Thymus (tissue), 11 donors: ENCODE results near the gene CDS1. TPM values are rescaled to one million over a fixed set of nuclear protein-coding genes. Genes with fewer than 3 reads are reported as not detected.
"Not testable (repeated sequence)": the region's sequence is repeated elsewhere in the genome, so short reads cannot be mapped to it uniquely, and the experiment has no call there.

ENCODE experiments used
- DNase-seq, 9 donors: peaks; one replicate each; pipeline ENCODE4 v3.0.0-alpha.2; 2013; ENCODE audit warnings: low spot score in 9 of 9, low read depth in 6 of 9, missing footprints in 1 of 9
- H3K27ac ChIP-seq, 2 donors: one replicate each; pipeline ENCODE4 v1.5.1; 2013; ENCODE audit warnings: control low read depth in 1 of 2, low read depth in 1 of 2, low read length in 1 of 2, mild to moderate bottlenecking in 1 of 2, moderate library complexity in 1 of 2
- H3K27me3 ChIP-seq, 2 donors: one replicate each; pipeline ENCODE4 v1.5.1; 2013; ENCODE audit warnings: low read length in 1 of 2; ENCODE audit not compliant: control insufficient read depth in 2 of 2, insufficient read depth in 1 of 2
- H3K36me3 ChIP-seq, 2 donors: one replicate each; pipeline ENCODE4 v1.5.1; 2013; ENCODE audit warnings: low read length in 1 of 2, mild to moderate bottlenecking in 1 of 2, moderate library complexity in 1 of 2; ENCODE audit not compliant: control insufficient read depth in 2 of 2, insufficient read depth in 2 of 2
- H3K4me1 ChIP-seq, 2 donors: one replicate each; pipeline ENCODE4 v1.5.1; 2013; ENCODE audit warnings: low read length in 2 of 2; ENCODE audit not compliant: control insufficient read depth in 2 of 2, insufficient read depth in 2 of 2
- H3K4me3 ChIP-seq, 2 donors: one replicate each; pipeline ENCODE4 v1.5.1; 2013; ENCODE audit warnings: low read length in 2 of 2, control low read depth in 1 of 2, mild to moderate bottlenecking in 1 of 2
- H3K9me3 ChIP-seq, 2 donors: one replicate each; pipeline ENCODE4 v1.5.1; 2013; ENCODE audit warnings: low read length in 1 of 2, mild to moderate bottlenecking in 1 of 2; ENCODE audit not compliant: control insufficient read depth in 2 of 2, insufficient read depth in 1 of 2
- WGBS: extraction: QIAGEN DNeasy Blood & Tissue Kit; methylation state at CpG from one replicate; pipeline ENCODE4 v1.1.7; 2013; 5-methylcytosine and 5-hydroxymethylcytosine counted together
- polyA plus RNA-seq: library from polyadenylated mRNA; stranded (reverse); fragments of 200-250 nt; gene quantifications from one replicate; pipeline ENCODE4 v1.2.3, GENCODE V29; 2013
- total RNA-seq: library from RNA; stranded (reverse); fragments of 120-200 nt; gene quantifications from one replicate; pipeline ENCODE4 v1.2.4, GENCODE V29; 2013
- donor health status: healthy.

Gene CDS1
- total and polyA plus RNA-seq, 2 donors = 2.0 to 10.2 TPM

DNA sequence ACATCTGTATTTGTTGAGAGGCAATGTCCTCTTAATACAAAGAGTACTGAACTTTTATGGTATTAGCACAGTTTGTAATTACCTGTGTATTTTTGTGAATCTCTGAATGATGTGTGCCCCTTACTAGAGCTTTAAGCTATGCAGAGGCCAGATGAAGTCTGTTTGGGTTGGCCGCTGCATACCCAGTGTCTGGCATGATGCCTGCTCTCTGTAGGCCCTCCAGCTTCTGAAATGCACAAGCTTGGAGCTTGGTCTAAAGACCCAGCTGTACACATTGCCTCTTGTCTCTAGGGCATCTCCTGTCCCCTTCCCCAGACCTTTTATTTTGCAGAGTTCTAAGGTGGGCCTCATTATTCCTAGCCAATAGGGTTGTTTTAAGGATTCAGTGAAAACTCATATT is 68.6 kb downstream of the CDS1 start:
- WGBS = 95% methylated on average over 1 of the region's 1 CpG
- no peak for DNase-seq

DNA sequence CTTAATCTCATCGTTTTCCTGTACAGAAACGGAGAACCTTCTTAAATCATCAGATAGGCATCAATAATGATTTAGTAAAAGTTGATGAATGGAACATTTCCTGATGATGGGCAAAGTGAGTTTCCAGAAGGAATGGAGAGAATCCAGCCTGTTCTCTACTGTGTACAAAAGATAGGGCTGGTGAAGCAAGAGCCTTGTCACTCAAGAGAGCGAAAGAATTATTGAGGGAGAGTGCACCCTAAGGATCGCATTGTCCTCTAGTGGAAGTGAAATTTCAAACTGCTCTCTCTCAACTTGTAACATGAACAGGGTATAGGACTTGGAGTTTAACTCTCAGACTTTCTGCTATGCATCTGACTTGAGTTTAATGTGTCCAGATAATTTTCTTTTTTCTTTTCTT is 69.6 kb downstream of the CDS1 start:
- H3K4me1 ChIP-seq = no peaks in the 10 kb centered on the region
- H3K36me3 ChIP-seq = no peaks in the 10 kb centered on the region
- DNase-seq = no peak
- no peaks in the 10 kb centered on the region for H3K27me3 ChIP-seq
- no peak overlapping the region for H3K27ac ChIP-seq
- no peaks in the 10 kb centered on the region for H3K9me3 ChIP-seq
- WGBS = 97% methylated on average over 4 of the region's 4 CpGs
- no peak overlapping the region for H3K4me3 ChIP-seq

More for the DNA sequence above, 68.6 kb downstream of the CDS1 start:
- Histone ChIP-seq H3K4me3 (no peak overlapping the region), H3K27me3 (no peaks in the 10 kb centered on the region), H3K9me3 (no peaks in the 10 kb centered on the region), H3K27ac (no peak overlapping the region), H3K4me1 (no peaks in the 10 kb centered on the region), H3K36me3 (no peaks in the 10 kb centered on the region)

DNA sequence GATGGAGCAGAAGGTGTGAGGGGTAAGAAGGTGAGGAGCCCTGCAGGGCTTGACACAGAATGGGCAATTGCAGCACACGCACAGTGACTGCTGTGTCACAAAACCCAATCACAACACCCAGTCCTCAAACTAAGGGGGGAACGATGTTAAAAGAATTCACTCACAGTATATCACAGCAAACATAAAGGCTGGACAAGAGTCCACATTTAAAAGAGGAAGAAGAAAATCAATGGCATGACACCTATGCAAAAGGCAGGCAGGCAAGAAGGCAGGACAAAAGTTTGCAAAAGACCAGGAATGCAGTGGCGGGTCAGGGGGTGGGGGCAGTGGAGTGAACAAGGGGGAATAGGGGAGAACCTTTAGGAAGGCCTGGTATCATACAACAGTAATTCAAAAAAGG is 77.7 kb downstream of the CDS1 start:
- H3K27me3 ChIP-seq = no peaks in the 10 kb centered on the region
- H3K4me1 ChIP-seq = no peaks in the 10 kb centered on the region
- DNase-seq = no peak

DNA sequence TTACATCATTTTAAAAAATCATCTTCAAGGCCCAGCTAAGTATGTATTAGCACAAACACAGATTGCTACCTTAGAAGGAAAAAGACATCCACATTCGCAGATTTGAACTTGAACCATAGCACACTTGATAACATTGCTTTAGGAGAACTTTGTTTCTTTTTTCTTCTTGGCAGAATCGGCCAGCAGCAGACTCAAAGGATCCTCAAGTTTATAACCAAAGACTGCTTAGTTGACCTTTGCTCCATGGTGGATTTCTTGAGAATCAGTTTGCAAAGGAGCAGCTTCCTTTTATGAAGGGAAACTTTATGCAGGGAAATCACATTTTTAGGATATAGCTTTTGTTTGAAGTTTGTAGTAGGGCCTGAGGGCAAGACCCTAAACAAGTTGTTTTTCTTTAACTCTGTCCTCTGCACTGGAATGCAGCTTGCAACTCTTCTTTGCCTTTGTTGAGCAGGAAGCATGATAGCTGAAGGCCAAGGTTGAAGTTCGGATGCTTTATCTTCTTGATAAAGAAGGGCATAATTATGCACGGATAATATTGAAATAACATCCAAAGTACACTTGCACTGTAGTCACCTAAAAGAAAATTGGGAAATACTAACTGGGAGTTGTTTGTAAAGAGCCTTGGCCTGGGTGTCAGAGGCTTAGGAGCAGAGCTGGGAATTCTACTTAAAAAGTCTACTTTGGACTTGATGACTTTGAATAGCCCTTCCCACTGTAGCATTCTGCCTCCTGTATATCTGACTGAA is 78.4 kb downstream of the CDS1 start:
- H3K27me3 ChIP-seq = no peaks in the 10 kb centered on the region
- no peaks in the 10 kb centered on the region for H3K4me1 ChIP-seq
- H3K27ac ChIP-seq = no peak overlapping the region
- DNase-seq = no peak
- H3K9me3 ChIP-seq = peaks cover 0 to 12% of the 10 kb centered on the region in 2 donors
- H3K36me3 ChIP-seq = no peaks in the 10 kb centered on the region
- H3K4me3 ChIP-seq = no peak overlapping the region
- WGBS = 97% methylated on average over 4 of the region's 4 CpGs

More for the DNA sequence above, 77.7 kb downstream of the CDS1 start:
- peaks cover 0 to 12% of the 10 kb centered on the region in 2 donors for H3K9me3 ChIP-seq
- no peak overlapping the region for H3K4me3 ChIP-seq
- WGBS = 97% methylated on average over 3 of the region's 3 CpGs
- no peaks in the 10 kb centered on the region for H3K36me3 ChIP-seq
- H3K27ac ChIP-seq = no peak overlapping the region

DNA sequence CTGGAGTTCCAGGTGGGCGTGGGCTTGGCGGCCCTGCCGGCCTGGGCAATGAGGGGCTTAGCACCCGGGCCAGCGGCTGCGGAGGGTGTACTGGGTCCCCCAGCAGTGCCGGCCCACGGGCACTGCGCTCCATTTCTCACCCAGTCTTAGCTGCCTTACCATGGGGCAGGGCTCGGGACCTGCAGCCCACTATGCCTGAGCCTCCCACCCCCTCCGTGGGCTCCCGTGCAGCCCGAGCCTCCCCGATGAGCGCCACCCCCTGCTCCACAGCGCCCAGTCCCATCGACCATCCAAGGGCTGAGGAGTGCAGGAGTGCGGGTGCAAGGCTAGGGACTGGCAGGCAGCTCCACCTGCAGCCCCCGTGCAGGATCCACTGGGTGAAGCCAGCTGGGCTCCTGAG is 81.8 kb downstream of the CDS1 start:
- not testable (repeated sequence) for H3K36me3 ChIP-seq, H3K27me3 ChIP-seq, H3K9me3 ChIP-seq, H3K4me1 ChIP-seq, H3K27ac ChIP-seq, H3K4me3 ChIP-seq, DNase-seq
- WGBS = 98% methylated on average over 19 of the region's 19 CpGs

DNA sequence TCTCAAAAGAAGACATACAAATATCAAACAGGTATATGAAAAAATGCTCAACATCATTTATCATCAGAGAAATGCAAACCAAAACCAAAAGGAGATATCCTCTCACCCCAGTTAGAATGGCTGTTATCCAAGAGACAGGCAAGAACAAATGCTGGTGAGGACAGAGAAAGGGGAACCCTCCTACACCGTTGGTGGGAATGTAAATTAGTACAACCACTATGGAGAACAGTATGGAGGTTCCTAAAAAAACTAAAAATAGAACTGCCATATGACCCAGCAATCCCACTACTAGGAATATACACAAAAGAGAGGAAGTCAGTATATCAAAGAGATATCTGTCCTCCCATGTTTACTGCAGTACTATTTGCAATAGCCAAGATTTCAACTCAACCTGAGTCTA is 83.5 kb downstream of the CDS1 start:
- 91% methylated on average over 1 of the region's 1 CpG for WGBS
- DNase-seq = no peak
- H3K27ac ChIP-seq = no peak overlapping the region
- H3K4me3 ChIP-seq = no peak overlapping the region
- no peaks in the 10 kb centered on the region for H3K4me1 ChIP-seq
- H3K9me3 ChIP-seq = peaks cover 0 to 6% of the 10 kb centered on the region in 2 donors
- no peaks in the 10 kb centered on the region for H3K27me3 ChIP-seq
- no peaks in the 10 kb centered on the region for H3K36me3 ChIP-seq

DNA sequence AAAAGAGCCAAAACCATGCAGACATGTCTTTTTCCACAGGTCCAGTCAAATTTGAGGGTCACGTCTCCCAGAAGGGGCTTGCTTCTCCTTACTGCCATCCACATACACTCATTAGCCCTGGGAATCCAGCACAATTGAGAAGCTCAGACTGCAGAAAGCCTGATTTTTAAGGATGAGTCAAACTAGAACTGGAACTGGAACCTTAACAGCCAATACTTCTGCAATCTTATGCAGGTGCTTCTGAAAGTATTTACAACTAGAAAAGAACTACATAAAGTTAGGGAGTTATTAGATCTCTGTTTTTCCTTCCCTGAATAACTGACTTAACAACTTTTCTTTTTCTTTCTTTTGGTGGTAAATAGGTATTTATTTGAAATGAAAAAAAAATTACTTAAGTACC is 86.3 kb downstream of the CDS1 start:
- Histone ChIP-seq H3K4me3 (no peak overlapping the region), H3K27ac (no peak overlapping the region), H3K9me3 (peaks cover 0 to 6% of the 10 kb centered on the region in 2 donors), H3K36me3 (no peaks in the 10 kb centered on the region), H3K4me1 (no peaks in the 10 kb centered on the region), H3K27me3 (no peaks in the 10 kb centered on the region)
- no peak for DNase-seq
- 95% methylated on average over 1 of the region's 1 CpG for WGBS

DNA sequence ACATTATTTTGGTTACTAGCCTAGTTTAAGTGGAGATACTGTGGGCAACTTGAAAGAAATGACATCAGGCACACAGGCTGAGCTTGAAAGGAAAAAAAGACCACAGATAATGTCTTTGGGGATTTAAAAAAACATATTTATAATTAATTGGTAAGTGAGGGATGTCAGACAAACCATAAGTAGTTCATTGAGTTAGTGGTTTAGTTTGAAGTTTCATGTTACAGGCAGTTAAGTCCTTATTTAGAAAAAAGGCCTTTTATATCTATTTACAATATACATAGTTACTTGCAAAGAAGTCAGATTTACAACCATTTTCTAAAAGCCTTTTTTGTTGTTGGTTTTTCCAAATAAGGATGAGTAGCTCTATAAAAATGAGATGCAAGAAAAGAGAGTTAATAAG is 89.2 kb downstream of the CDS1 start:
- H3K9me3 ChIP-seq = no peaks in the 10 kb centered on the region
- no peaks in the 10 kb centered on the region for H3K4me1 ChIP-seq
- H3K27ac ChIP-seq = no peak overlapping the region
- no peaks in the 10 kb centered on the region for H3K27me3 ChIP-seq
- no peak overlapping the region for H3K4me3 ChIP-seq
- H3K36me3 ChIP-seq = no peaks in the 10 kb centered on the region
- DNase-seq = no peak

DNA sequence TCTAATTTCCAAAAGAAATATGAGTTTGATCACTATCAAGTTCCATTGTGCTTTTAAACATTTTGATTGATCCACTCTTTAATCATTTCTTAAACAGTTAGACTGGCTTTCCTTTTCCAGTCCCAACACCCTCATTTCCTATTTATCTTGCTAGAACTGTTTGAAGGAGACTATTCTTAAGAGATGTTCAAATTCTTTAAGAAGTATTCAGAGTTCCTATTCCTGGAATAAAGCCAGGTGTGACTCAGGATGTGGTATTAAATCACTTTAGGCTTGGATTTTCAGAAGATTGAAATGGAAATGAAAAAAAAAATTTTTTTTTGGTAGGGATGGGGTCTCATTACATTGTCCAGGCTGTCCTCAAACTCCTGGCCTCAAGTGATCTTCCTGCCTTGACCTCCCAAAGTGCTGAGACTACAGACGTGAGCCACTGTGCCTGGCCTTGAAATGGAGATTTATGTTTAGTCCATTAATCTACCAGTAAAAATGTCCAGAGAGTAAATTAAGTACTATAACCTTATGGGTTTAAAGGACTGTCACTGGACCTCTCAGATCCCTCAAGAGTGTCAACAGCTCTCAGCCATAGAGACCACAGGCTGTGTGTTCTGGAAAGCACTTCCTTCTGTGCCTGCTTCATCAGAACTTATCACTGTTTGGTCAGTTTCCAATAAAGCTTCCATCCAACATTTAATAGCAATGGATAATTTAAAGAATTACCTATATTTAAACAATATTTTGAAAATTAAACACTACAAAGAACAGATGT is 90.7 kb downstream of the CDS1 start:
- H3K9me3 ChIP-seq = no peaks in the 10 kb centered on the region
- no peak overlapping the region for H3K27ac ChIP-seq
- H3K4me3 ChIP-seq = no peak overlapping the region
- H3K27me3 ChIP-seq = no peaks in the 10 kb centered on the region
- no peak for DNase-seq
- no peaks in the 10 kb centered on the region for H3K4me1 ChIP-seq
- H3K36me3 ChIP-seq = no peaks in the 10 kb centered on the region
- WGBS = 95% methylated on average over 1 of the region's 1 CpG
